Measurements from ENCODE around the gene BTRC. TPM values are rescaled to one million over a fixed set of nuclear protein-coding genes. Genes with fewer than 3 reads are reported as not detected.
A peak's percentile ranks its signal among the peaks of the same experiment; 100 is the strongest.

The BTRC gene
- total and polyA plus RNA-seq, 8 donors, result 3.5 to 14.5 (median 4.7) TPM

GRCh38 chr10:101481256-101481655 is 127.3 kb downstream of the BTRC start:
- intact Hi-C loops (cut with DNase I; ENCODE audit: low total_unique reads), result no loop called here
- no peak overlapping the region for H3K4me3 ChIP-seq

GRCh38 chr10:101482568-101482967 is 128.6 kb downstream of the BTRC start:
- Histone ChIP-seq H3K9me3 (no peaks in the 10 kb centered on the region), H3K36me3 (peaks cover 0 to 14% (median 4%) of the 10 kb centered on the region in 4 donors), H3K27ac (no peak overlapping the region), H3K27me3 (no peaks in the 10 kb centered on the region), H3K4me3 (no peak overlapping the region), H3K4me1 (no peaks in the 10 kb centered on the region)
- no peak for DNase-seq
- 95 to 100% (median 96%) methylated on average over 10 of the region's 10 CpGs for WGBS, 5 donors
- TF ChIP-seq POLR2AphosphoS5 (IDR thresholded peaks at IDR 0.05) (no peak), CTCF (IDR thresholded peaks at IDR 0.05) (no peak), POLR2A (IDR thresholded peaks at IDR 0.05) (no peak), EP300 (IDR thresholded peaks at IDR 0.05) (no peak)
- intact Hi-C loops (cut with DNase I; ENCODE audit: low total_unique reads), result no loop called here

More at GRCh38 chr10:101481256-101481655, 127.3 kb downstream of the BTRC start:
- H3K27me3 ChIP-seq, result no peaks in the 10 kb centered on the region
- no peaks in the 10 kb centered on the region for H3K9me3 ChIP-seq
- TF ChIP-seq EP300 (IDR thresholded peaks at IDR 0.05), result no peak
- no peaks in the 10 kb centered on the region for H3K4me1 ChIP-seq
- peaks cover 0 to 14% (median 4%) of the 10 kb centered on the region in 4 donors for H3K36me3 ChIP-seq
- DNase-seq, result no peak
- no peak overlapping the region for H3K27ac ChIP-seq

- Histone ChIP-seq H3K9me3 (no peaks in the 10 kb centered on the region), H3K27ac (no peak overlapping the region), H3K4me1 (peaks cover 0 to under 1% (median 0%) of the 10 kb centered on the region in 4 donors), H3K4me3 (no peak overlapping the region), H3K27me3 (no peaks in the 10 kb centered on the region), H3K36me3 (peaks cover 0 to 13% (median 4%) of the 10 kb centered on the region in 4 donors)
- WGBS, 5 donors, result 83 to 89% (median 87%) methylated on average over 8 of the region's 8 CpGs
- intact Hi-C loops (cut with DNase I; ENCODE audit: low total_unique reads), result no loop called here
- TF ChIP-seq EP300 (IDR thresholded peaks at IDR 0.05), result no peak
- no peak for DNase-seq
Measured at GRCh38 chr10:101484175-101484745, 130.3 kb downstream of the BTRC start.

GRCh38 chr10:101485207-101485606 is 131.2 kb downstream of the BTRC start:
- no peak overlapping the region for H3K4me3 ChIP-seq
- peaks cover 0 to 4% (median 0%) of the 10 kb centered on the region in 4 donors for H3K4me1 ChIP-seq
- H3K36me3 ChIP-seq, result peaks cover 0 to 5% (median 2%) of the 10 kb centered on the region in 4 donors
- H3K9me3 ChIP-seq, result no peaks in the 10 kb centered on the region
- H3K27ac ChIP-seq, result no peak overlapping the region
- DNase-seq, result no peak
- no peaks in the 10 kb centered on the region for H3K27me3 ChIP-seq
- intact Hi-C loops (cut with DNase I; ENCODE audit: low total_unique reads), result no loop called here
- WGBS, 5 donors, result 84 to 95% (median 89%) methylated on average over 5 of the region's 5 CpGs
- TF ChIP-seq POLR2A (IDR thresholded peaks at IDR 0.05) (no peak), CTCF (IDR thresholded peaks at IDR 0.05) (no peak), EP300 (IDR thresholded peaks at IDR 0.05) (no peak), POLR2AphosphoS5 (IDR thresholded peaks at IDR 0.05) (no peak)

- Histone ChIP-seq H3K4me1 (peaks cover 0 to 4% (median 0%) of the 10 kb centered on the region in 4 donors), H3K9me3 (no peaks in the 10 kb centered on the region), H3K27me3 (no peaks in the 10 kb centered on the region), H3K27ac (no peak overlapping the region), H3K4me3 (no peak overlapping the region), H3K36me3 (peaks cover 0 to 4% (median 0%) of the 10 kb centered on the region in 4 donors)
- DNase-seq, result peak in 1 of 2 donors; percentile 61
- intact Hi-C loops (cut with DNase I; ENCODE audit: low total_unique reads), result no loop called here
- TF ChIP-seq CTCF (IDR thresholded peaks at IDR 0.05) (no peak), POLR2AphosphoS5 (IDR thresholded peaks at IDR 0.05) (peak in 1 of 3 donors; percentile 8)
- 72 to 81% (median 77%) methylated on average over 23 of the region's 23 CpGs for WGBS, 5 donors
Measured at GRCh38 chr10:101485681-101486554, 132.0 kb downstream of the BTRC start.

Measured in stomach (tissue), 9 donors.